Ishikawa (cell line): ENCODE data around the gene ITPR2.

Source experiments
- CEBPB ChIP-seq: IDR thresholded peaks from 2 replicates; pipeline ENCODE4 v1.6.1; 2012
- CREB1 ChIP-seq: IDR thresholded peaks from 2 replicates; pipeline ENCODE4 v1.6.1; 2012; ENCODE audit warnings: low read depth
- EGR1 ChIP-seq: IDR thresholded peaks from 2 replicates; pipeline ENCODE4 v1.6.1; 2012
- EP300 ChIP-seq: IDR thresholded peaks from 2 replicates; pipeline ENCODE4 v1.6.1; 2012; ENCODE audit warnings: borderline replicate concordance
- FOXM1 ChIP-seq: IDR thresholded peaks from 2 replicates; pipeline ENCODE4 v1.6.1; 2012; ENCODE audit warnings: low read depth, borderline replicate concordance
- MAX ChIP-seq: IDR thresholded peaks from 2 replicates; pipeline ENCODE4 v1.6.1; 2012
- NFIC ChIP-seq: IDR thresholded peaks from 2 replicates; pipeline ENCODE4 v1.6.1; 2012
- RAD21 ChIP-seq: IDR thresholded peaks from 2 replicates; pipeline ENCODE4 v1.6.1; 2012; ENCODE audit warnings: low read depth
- REST ChIP-seq: IDR thresholded peaks from 2 replicates; pipeline ENCODE4 v1.6.1; 2012; ENCODE audit warnings: low read depth, mild to moderate bottlenecking
- TAF1 ChIP-seq: IDR thresholded peaks from 2 replicates; pipeline ENCODE4 v1.6.1; 2012; ENCODE audit warnings: low read depth, mild to moderate bottlenecking
- TCF12 ChIP-seq: IDR thresholded peaks from 2 replicates; pipeline ENCODE4 v1.6.1; 2012; ENCODE audit warnings: low read depth
- TEAD4 ChIP-seq: IDR thresholded peaks from 2 replicates; pipeline ENCODE4 v1.6.1; 2012
- USF1 ChIP-seq: IDR thresholded peaks from 2 replicates; pipeline ENCODE4 v1.6.1; 2012
- YY1 ChIP-seq: IDR thresholded peaks from 2 replicates; pipeline ENCODE4 v1.6.1; 2012; ENCODE audit warnings: low read depth
- ZBTB7A ChIP-seq: IDR thresholded peaks from 2 replicates; pipeline ENCODE4 v1.6.1; 2012; ENCODE audit warnings: low read depth

The ITPR2 gene

GRCh38 chr12:26696048-26696612 lies 136.9 kb downstream of the ITPR2 start:
- TF ChIP-seq TAF1: no peak
- no peak for TF ChIP-seq CREB1
- no peak for TF ChIP-seq MAX
- TF ChIP-seq EGR1: no peak
- TF ChIP-seq EP300: no peak
- TF ChIP-seq USF1: no peak
- no peak for TF ChIP-seq RAD21
- TF ChIP-seq TEAD4: no peak
- TF ChIP-seq ZBTB7A: no peak
- TF ChIP-seq CEBPB: no peak
- no peak for TF ChIP-seq TCF12
- no peak for TF ChIP-seq YY1
- no peak for TF ChIP-seq NFIC
- TF ChIP-seq REST: no peak
- TF ChIP-seq FOXM1: no peak

- TF ChIP-seq CEBPB (no peak), TCF12 (no peak), NFIC (no peak), ZBTB7A (no peak), EP300 (no peak), CREB1 (no peak), EGR1 (no peak), TEAD4 (no peak), RAD21 (no peak), FOXM1 (no peak), MAX (no peak), YY1 (no peak), USF1 (no peak), TAF1 (no peak), REST (no peak)
Observed at GRCh38 chr12:26694402-26694801, 138.6 kb downstream of the ITPR2 start.

GRCh38 chr12:26692407-26692806 lies 140.6 kb downstream of the ITPR2 start:
- TF ChIP-seq EGR1 (no peak), MAX (no peak), REST (no peak), EP300 (no peak), TAF1 (no peak), FOXM1 (no peak), RAD21 (no peak), CREB1 (no peak), ZBTB7A (no peak), YY1 (no peak), TEAD4 (no peak), USF1 (no peak), NFIC (no peak), TCF12 (no peak)
